ENCODE measurements around the gene SDSL. TPM values are rescaled to one million over a fixed set of nuclear protein-coding genes. Genes with fewer than 3 reads are reported as not detected.

The SDSL gene
- total and polyA plus RNA-seq, 4 donors, result 3.0 to 25.8 (median 13.0) TPM

DNA sequence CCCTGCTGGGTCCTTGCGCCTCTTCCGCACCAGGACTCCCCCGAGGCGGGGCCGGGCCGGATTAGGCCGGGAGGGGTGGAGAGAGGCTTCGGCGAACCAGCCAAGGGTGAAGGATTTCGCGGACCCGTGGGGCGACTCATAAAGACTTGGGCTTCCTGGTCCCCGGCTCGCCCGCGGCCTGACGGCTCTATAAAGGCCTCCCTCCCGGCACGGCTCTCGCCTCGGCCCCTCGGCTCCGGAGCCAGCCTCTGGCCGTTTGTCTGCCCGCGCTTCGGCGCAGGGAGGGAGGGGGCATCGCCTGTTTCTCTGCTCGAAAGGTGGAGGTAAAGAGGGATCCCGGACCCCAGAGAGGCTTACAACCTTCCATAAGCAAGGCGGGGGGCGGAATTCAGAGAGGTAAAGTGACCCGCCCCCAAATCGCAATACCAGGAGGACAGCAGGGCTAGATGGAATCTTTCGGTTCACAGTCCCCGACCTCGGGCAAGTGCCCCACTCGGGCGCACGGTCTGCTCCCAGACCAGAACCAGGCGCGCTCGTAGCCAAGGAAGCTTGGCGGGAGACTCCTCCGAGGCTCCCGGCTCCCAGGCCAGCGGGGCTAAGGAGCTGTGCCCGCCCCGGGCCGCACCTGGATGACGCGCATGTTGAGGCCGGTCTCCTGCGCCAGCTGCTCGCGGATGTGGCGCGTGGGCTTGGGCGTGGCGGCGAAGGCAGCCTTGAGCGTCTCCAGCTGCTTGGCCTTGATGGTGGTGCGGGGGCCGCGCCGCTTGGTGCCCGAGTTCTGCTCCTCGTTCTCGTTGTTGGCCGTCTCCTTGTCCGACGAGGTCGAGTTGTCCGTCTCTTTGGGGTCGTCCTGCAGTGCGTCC is 45.6 kb downstream of the SDSL start:
- Histone ChIP-seq H3K27me3 (ENCODE audit: control insufficient read depth in 3 of 3, insufficient read depth in 3 of 3, low read length in 2 of 3) (peaks cover 28 to 88% (median 70%) of the 10 kb centered on the region in 3 donors), H3K36me3 (ENCODE audit: control insufficient read depth in 4 of 4, insufficient read depth in 4 of 4, low read length in 4 of 4) (no peaks in the 10 kb centered on the region), H3K27ac (ENCODE audit: low read depth in 1 of 2, low read length in 1 of 2) (no peak overlapping the region), H3K4me1 (ENCODE audit: control insufficient read depth in 5 of 5, insufficient read depth in 5 of 5, low read length in 5 of 5) (peaks cover 0 to 13% (median 0%) of the 10 kb centered on the region in 5 donors), H3K9ac (ENCODE audit: insufficient read depth in 1 of 2, low read length in 2 of 2) (no peak overlapping the region), H3K4me3 (no peak overlapping the region), H3K9me3 (ENCODE audit: control insufficient read depth in 4 of 4, insufficient read depth in 3 of 4, low read length in 3 of 4) (peaks cover 0 to 7% (median 0%) of the 10 kb centered on the region in 4 donors)
- WGBS, 2 donors, result 2 to 3% methylated on average over 73 to 78 of the region's 78 CpGs
- no peak for DNase-seq
- TF ChIP-seq, protein P1, sequence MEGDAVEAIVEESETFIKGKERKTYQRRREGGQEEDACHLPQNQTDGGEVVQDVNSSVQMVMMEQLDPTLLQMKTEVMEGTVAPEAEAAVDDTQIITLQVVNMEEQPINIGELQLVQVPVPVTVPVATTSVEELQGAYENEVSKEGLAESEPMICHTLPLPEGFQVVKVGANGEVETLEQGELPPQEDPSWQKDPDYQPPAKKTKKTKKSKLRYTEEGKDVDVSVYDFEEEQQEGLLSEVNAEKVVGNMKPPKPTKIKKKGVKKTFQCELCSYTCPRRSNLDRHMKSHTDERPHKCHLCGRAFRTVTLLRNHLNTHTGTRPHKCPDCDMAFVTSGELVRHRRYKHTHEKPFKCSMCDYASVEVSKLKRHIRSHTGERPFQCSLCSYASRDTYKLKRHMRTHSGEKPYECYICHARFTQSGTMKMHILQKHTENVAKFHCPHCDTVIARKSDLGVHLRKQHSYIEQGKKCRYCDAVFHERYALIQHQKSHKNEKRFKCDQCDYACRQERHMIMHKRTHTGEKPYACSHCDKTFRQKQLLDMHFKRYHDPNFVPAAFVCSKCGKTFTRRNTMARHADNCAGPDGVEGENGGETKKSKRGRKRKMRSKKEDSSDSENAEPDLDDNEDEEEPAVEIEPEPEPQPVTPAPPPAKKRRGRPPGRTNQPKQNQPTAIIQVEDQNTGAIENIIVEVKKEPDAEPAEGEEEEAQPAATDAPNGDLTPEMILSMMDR (IDR thresholded peaks at IDR 0.05; ENCODE audit: control extremely low read depth, extremely low read depth), result no peak
- no peak for ATAC-seq (ENCODE audit: insufficient read depth, low FRiP score)

GRCh38 chr12:113468365-113469223 is 46.4 kb downstream of the SDSL start:
- no peak overlapping the region for H3K27ac ChIP-seq (ENCODE audit: low read depth in 1 of 2, low read length in 1 of 2)
- TF ChIP-seq, protein P1 (IDR thresholded peaks at IDR 0.05; ENCODE audit: control extremely low read depth, extremely low read depth), result no peak
- no peak overlapping the region for H3K4me3 ChIP-seq
- H3K9ac ChIP-seq (ENCODE audit: insufficient read depth in 1 of 2, low read length in 2 of 2), result no peak overlapping the region
- DNase-seq (no peak), ATAC-seq (ENCODE audit: insufficient read depth, low FRiP score) (no peak)
- 3 to 5% methylated on average over 32 to 38 of the region's 38 CpGs for WGBS, 2 donors
- H3K4me1 ChIP-seq (ENCODE audit: control insufficient read depth in 5 of 5, insufficient read depth in 5 of 5, low read length in 5 of 5), result peaks cover 0 to 6% (median 0%) of the 10 kb centered on the region in 5 donors
- H3K9me3 ChIP-seq (ENCODE audit: control insufficient read depth in 4 of 4, insufficient read depth in 3 of 4, low read length in 3 of 4), result peaks cover 0 to 7% (median 0%) of the 10 kb centered on the region in 4 donors
- H3K27me3 ChIP-seq (ENCODE audit: control insufficient read depth in 3 of 3, insufficient read depth in 3 of 3, low read length in 2 of 3), result peaks cover 25 to 93% (median 77%) of the 10 kb centered on the region in 3 donors
- H3K36me3 ChIP-seq (ENCODE audit: control insufficient read depth in 4 of 4, insufficient read depth in 4 of 4, low read length in 4 of 4), result no peaks in the 10 kb centered on the region

GRCh38 chr12:113469224-113469948 is 47.2 kb downstream of the SDSL start:
- WGBS, 2 donors, result 5 to 9% methylated on average over 17 of the region's 17 CpGs
- TF ChIP-seq, protein P1 (IDR thresholded peaks at IDR 0.05; ENCODE audit: control extremely low read depth, extremely low read depth), result no peak
- peaks cover 0 to 6% (median 0%) of the 10 kb centered on the region in 5 donors for H3K4me1 ChIP-seq (ENCODE audit: control insufficient read depth in 5 of 5, insufficient read depth in 5 of 5, low read length in 5 of 5)
- no peak overlapping the region for H3K9ac ChIP-seq (ENCODE audit: insufficient read depth in 1 of 2, low read length in 2 of 2)
- peaks cover 25 to 93% (median 77%) of the 10 kb centered on the region in 3 donors for H3K27me3 ChIP-seq (ENCODE audit: control insufficient read depth in 3 of 3, insufficient read depth in 3 of 3, low read length in 2 of 3)
- H3K4me3 ChIP-seq, result no peak overlapping the region
- ATAC-seq (ENCODE audit: insufficient read depth, low FRiP score), result no peak
- peaks cover 0 to 9% (median 0%) of the 10 kb centered on the region in 4 donors for H3K9me3 ChIP-seq (ENCODE audit: control insufficient read depth in 4 of 4, insufficient read depth in 3 of 4, low read length in 3 of 4)
- no peak overlapping the region for H3K27ac ChIP-seq (ENCODE audit: low read depth in 1 of 2, low read length in 1 of 2)
- DNase-seq, result no peak
- H3K36me3 ChIP-seq (ENCODE audit: control insufficient read depth in 4 of 4, insufficient read depth in 4 of 4, low read length in 4 of 4), result no peaks in the 10 kb centered on the region
